IMR-90 (cell line): ENCODE results near the gene LAIR2. TPM values are rescaled to one million over a fixed set of nuclear protein-coding genes. Genes with fewer than 3 reads are reported as not detected.

Source experiments
- ATAC-seq: fragments of 200-7000 bp; cut with Tn5 transposase; 2 replicates; pipeline ENCODE4 v1.9.1; 2020; ENCODE audit warnings: low read depth, mild to moderate bottlenecking, moderate library complexity
- BruUV-seq: library from RNA; stranded (reverse); fragments of 400-500 nt; replicated peaks from 2 replicates; lab custom pipeline; 2021; lab: Mats Ljungman, UMichigan
- CTCF ChIA-PET: fragments of 300-600 bp; formaldehyde crosslinking; extraction: SDS; loops from one replicate; lab custom pipeline; 2021; ENCODE audit warnings: antibody characterized with exemption; lab: Yijun Ruan, JAX
- POLR2A ChIA-PET: fragments of 300-600 bp; sonication (Branson Sonifier 250); formaldehyde crosslinking; loops from one replicate; lab custom pipeline; 2022; ENCODE audit warnings: antibody characterized with exemption; ENCODE audit not compliant: unreplicated experiment; lab: Charles Lee
- DNase-seq: peaks from one replicate; pipeline ENCODE4 v3.0.0; 2013
- H2AFZ ChIP-seq: replicated peaks from 2 replicates; pipeline ENCODE3; 2013; ENCODE audit warnings: low read length, mild to moderate bottlenecking; ENCODE audit not compliant: poor library complexity
- H2AK5ac ChIP-seq: 2 replicates; pipeline ENCODE4 v1.6.1; 2013; ENCODE audit warnings: low read depth, low read length, inconsistent platforms
- H2AK9ac ChIP-seq: replicated peaks from 2 replicates; pipeline ENCODE3; 2013; ENCODE audit warnings: mild to moderate bottlenecking, low read depth, low read length, moderate library complexity; ENCODE audit not compliant: poor library complexity
- H2BK120ac ChIP-seq: 2 replicates; pipeline ENCODE4 v1.6.1; 2013; ENCODE audit warnings: low read depth, low read length, inconsistent platforms
- H2BK15ac ChIP-seq: 3 replicates; pipeline ENCODE4 v1.6.1; 2013; ENCODE audit warnings: low read depth, low read length, inconsistent platforms
- H2BK20ac ChIP-seq: 2 replicates; pipeline ENCODE4 v1.6.1; 2013; ENCODE audit warnings: low read depth, mild to moderate bottlenecking, inconsistent platforms, low read length, moderate library complexity
- H2BK5ac ChIP-seq: 2 replicates; pipeline ENCODE4 v1.6.1; 2013; ENCODE audit warnings: mild to moderate bottlenecking, low read depth, low read length, inconsistent platforms; ENCODE audit not compliant: poor library complexity, severe bottlenecking
- H3K14ac ChIP-seq: replicated peaks from 2 replicates; pipeline ENCODE4 v1.6.1; 2013; ENCODE audit warnings: low read depth, low read length, inconsistent platforms
- H3K18ac ChIP-seq: 2 replicates; pipeline ENCODE4 v1.6.1; 2013; ENCODE audit warnings: low read depth, low read length, control low read depth
- H3K23ac ChIP-seq: 2 replicates; pipeline ENCODE4 v1.6.1; 2013; ENCODE audit warnings: low read depth, low read length, inconsistent platforms
- H3K27ac ChIP-seq: 2 replicates; pipeline ENCODE4 v1.5.1; 2013; ENCODE audit warnings: mild to moderate bottlenecking, control low read depth, low read length; ENCODE audit not compliant: insufficient read depth
- H3K27me3 ChIP-seq: 2 replicates; pipeline ENCODE4 v1.6.1; 2013; ENCODE audit warnings: low read length; ENCODE audit not compliant: control insufficient read depth, insufficient read depth
- H3K36me3 ChIP-seq: 2 replicates; pipeline ENCODE4 v1.6.1; 2013; ENCODE audit warnings: low read length, mixed read lengths; ENCODE audit not compliant: control insufficient read depth, insufficient read depth
- H3K4ac ChIP-seq: 2 replicates; pipeline ENCODE4 v1.6.1; 2013; ENCODE audit warnings: low read depth, low read length, inconsistent platforms
- H3K4me1 ChIP-seq: 2 replicates; pipeline ENCODE4 v1.6.1; 2013; ENCODE audit warnings: low read length, mixed read lengths; ENCODE audit not compliant: control insufficient read depth, insufficient read depth
- H3K4me2 ChIP-seq: 2 replicates; pipeline ENCODE4 v1.6.1; 2013; ENCODE audit warnings: low read depth, mild to moderate bottlenecking, control low read depth, low read length, moderate library complexity
- H3K4me3 ChIP-seq: 2 replicates; pipeline ENCODE4 v1.5.1; 2013; ENCODE audit warnings: low read depth, mild to moderate bottlenecking, control low read depth, low read length, moderate library complexity; ENCODE audit not compliant: insufficient read depth
- H3K56ac ChIP-seq: 2 replicates; pipeline ENCODE4 v1.6.1; 2013; ENCODE audit warnings: low read length, inconsistent platforms; ENCODE audit not compliant: insufficient read depth; ENCODE audit errors: extremely low read depth
- H3K79me1 ChIP-seq, 2 experiments: 2 replicates each; pipeline ENCODE4 v1.6.1; 2013; ENCODE audit warnings: low read length in 2 of 2, inconsistent platforms in 1 of 2, low read depth in 1 of 2
- H3K9ac ChIP-seq: 2 replicates; pipeline ENCODE4 v1.6.1; 2013; ENCODE audit warnings: low read depth, low read length, control low read depth
- H3K9me1 ChIP-seq: 2 replicates; pipeline ENCODE4 v1.6.1; 2013; ENCODE audit warnings: low read length, inconsistent platforms; ENCODE audit not compliant: insufficient read depth
- H3K9me3 ChIP-seq: 2 replicates; pipeline ENCODE4 v1.6.1; 2013; ENCODE audit warnings: low read length; ENCODE audit not compliant: control insufficient read depth, insufficient read depth
- H4K20me1 ChIP-seq: 2 replicates; pipeline ENCODE4 v1.6.1; 2013; ENCODE audit warnings: low read length, inconsistent platforms; ENCODE audit not compliant: insufficient read depth
- H4K5ac ChIP-seq: 2 replicates; pipeline ENCODE4 v1.6.1; 2013; ENCODE audit warnings: mild to moderate bottlenecking, low read depth, low read length, control low read depth
- H4K8ac ChIP-seq, 2 experiments: 2 replicates each; pipeline ENCODE4 v1.6.1; 2013; ENCODE audit warnings: low read depth in 2 of 2, low read length in 2 of 2, control low read depth in 1 of 2, inconsistent platforms in 1 of 2
- H4K91ac ChIP-seq: 2 replicates; pipeline ENCODE4 v1.6.1; 2013; ENCODE audit warnings: low read depth, low read length, inconsistent platforms; ENCODE audit not compliant: insufficient read depth
- ELK1 ChIP-seq: fragments of 150-350 bp; IDR thresholded peaks from 2 replicates; pipeline ENCODE4 v1.6.1; 2016; ENCODE audit warnings: low read depth, mild to moderate bottlenecking, low read length, moderate library complexity, borderline replicate concordance
- MAFK ChIP-seq: IDR thresholded peaks from 2 replicates; pipeline ENCODE4 v1.6.1; 2012; ENCODE audit warnings: low read depth, low read length, improper control_type of control experiment
- MAZ ChIP-seq: IDR thresholded peaks from 2 replicates; pipeline ENCODE4 v1.6.1; 2012; ENCODE audit warnings: low read depth, mild to moderate bottlenecking, low read length, improper control_type of control experiment, moderate library complexity, borderline replicate concordance
- NFE2L2 ChIP-seq: fragments of 150-350 bp; IDR thresholded peaks from 2 replicates; pipeline ENCODE4 v1.6.1; 2016; ENCODE audit warnings: low read depth, mild to moderate bottlenecking, low read length
- POLR2A ChIP-seq: IDR thresholded peaks from 2 replicates; pipeline ENCODE4 v1.6.1; 2012; ENCODE audit warnings: mild to moderate bottlenecking, low read depth, low read length
- RAD21 ChIP-seq: IDR thresholded peaks from 2 replicates; pipeline ENCODE4 v1.6.1; 2012; ENCODE audit warnings: low read length, improper control_type of control experiment
- RFX5 ChIP-seq: IDR thresholded peaks from 2 replicates; pipeline ENCODE4 v1.8.0; 2012; ENCODE audit warnings: low read depth, mild to moderate bottlenecking, low read length, moderate library complexity
- SMC3 ChIP-seq: fragments of 150-350 bp; IDR thresholded peaks from 2 replicates; pipeline ENCODE4 v1.6.1; 2016; ENCODE audit warnings: low read depth, mild to moderate bottlenecking, antibody characterized with exemption, low read length, moderate library complexity
- WGBS, 2 experiments: methylation state at CpG; one replicate each; pipeline versions ENCODE4 v1.1.5 to v1.1.7; 2013; ENCODE audit warnings: missing lambda C conversion rate in 2 of 2; ENCODE audit not compliant: insufficient read length in 1 of 2; ENCODE audit errors: extremely low coverage in 2 of 2; 5-methylcytosine and 5-hydroxymethylcytosine counted together
- dilution Hi-C: fragments of 300-500 bp; cut with HindIII; formaldehyde crosslinking; loops from one replicate; pipeline ENCODE4 v1.14.3; 2018; ENCODE audit warnings: low sequenced_read_pairs; ENCODE audit not compliant: unreplicated experiment
- in situ Hi-C: fragments of 300-500 bp; cut with MboI; formaldehyde crosslinking; loops from 3 replicates; pipeline ENCODE4 v1.14.3; 2019; ENCODE audit warnings: low sequenced_read_pairs, inconsistent platforms, mixed read lengths
- intact Hi-C: fragments of 100-400 bp; cut with micrococcal nuclease; formaldehyde crosslinking; loops from 2 replicates; pipeline ENCODE4 v1.10.0; 2022
- polyA plus RNA-seq, 3 experiments: library from polyadenylated mRNA; depleted of rRNA; stranded (reverse); fragments of >200 nt; gene quantifications; 2 replicates each; pipeline ENCODE4 v1.2.3, GENCODE V29; 2012; ENCODE audit warnings: low replicate concordance in 1 of 3
- total RNA-seq: library from RNA; depleted of rRNA; stranded (reverse); fragments of >200 nt; gene quantifications from 2 replicates; pipeline ENCODE4 v1.2.3, GENCODE V29; 2012
- TF ChIP-seq, protein P1 (sequence below): fragments of 150-350 bp; IDR thresholded peaks from 2 replicates; pipeline ENCODE4 v1.6.1; 2017; ENCODE audit warnings: mild to moderate bottlenecking, antibody characterized with exemption, low read length, low read depth

Gene LAIR2
- total and polyA plus RNA-seq, 2 of the 4 experiments (the other 2 are of a cell fraction), result not detected

GRCh38 chr19:54489766-54490165 is 12.9 kb upstream of the LAIR2 start:
- Histone ChIP-seq H3K56ac (no peak overlapping the region), H3K79me1 (no peaks in the 10 kb centered on the region), H3K36me3 (no peaks in the 10 kb centered on the region), H2BK5ac (no peak overlapping the region), H3K27me3 (no peaks in the 10 kb centered on the region), H2BK20ac (no peak overlapping the region), H2AFZ (no peak overlapping the region), H3K4me1 (no peaks in the 10 kb centered on the region), H3K4me3 (no peak overlapping the region), H3K9ac (no peak overlapping the region), H3K4me2 (no peak overlapping the region), H2BK120ac (no peak overlapping the region), H3K27ac (no peak overlapping the region), H3K9me3 (no peaks in the 10 kb centered on the region), H4K8ac (no peak overlapping the region), H3K9me1 (no peaks in the 10 kb centered on the region; the same call in 1 of the 2 replicates), H2AK9ac (no peak overlapping the region), H4K91ac (no peak overlapping the region), H4K5ac (no peak overlapping the region), H2AK5ac (no peak overlapping the region), H3K23ac (no peak overlapping the region), H3K14ac (no peak overlapping the region), H4K20me1 (no peaks in the 10 kb centered on the region), H2BK15ac (no peak overlapping the region), H3K4ac (no peak overlapping the region), H3K18ac (no peak overlapping the region)
- dilution Hi-C loops, result no loop called here
- TF ChIP-seq NFE2L2 (no peak), MAFK (no peak), SMC3 (no peak), POLR2A (no peak), RAD21 (no peak), MAZ (no peak), ELK1 (no peak), RFX5 (no peak)
- TF ChIP-seq, protein P1, sequence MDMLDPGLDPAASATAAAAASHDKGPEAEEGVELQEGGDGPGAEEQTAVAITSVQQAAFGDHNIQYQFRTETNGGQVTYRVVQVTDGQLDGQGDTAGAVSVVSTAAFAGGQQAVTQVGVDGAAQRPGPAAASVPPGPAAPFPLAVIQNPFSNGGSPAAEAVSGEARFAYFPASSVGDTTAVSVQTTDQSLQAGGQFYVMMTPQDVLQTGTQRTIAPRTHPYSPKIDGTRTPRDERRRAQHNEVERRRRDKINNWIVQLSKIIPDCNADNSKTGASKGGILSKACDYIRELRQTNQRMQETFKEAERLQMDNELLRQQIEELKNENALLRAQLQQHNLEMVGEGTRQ, result no peak
- no CpG with 5 or more reads among the region's 9 CpGs for WGBS, 2 experiments
- no peak for ATAC-seq
- CTCF ChIA-PET, result interaction anchor here (1.2 kb wide), 1 partner anchor 8 kb away, joined by 3 read pairs; no protein-coding TSS in a partner anchor
- no TSS peak for BruUV-seq
- DNase-seq, result no peak
- POLR2A ChIA-PET, result no interaction called here
- intact Hi-C loops, result no loop called here
- in situ Hi-C loops, result no loop called here
